Measurements from ENCODE around the gene MEF2B.
"Not testable (repeated sequence)": the region's sequence is repeated elsewhere in the genome, so short reads cannot be mapped to it uniquely, and the experiment has no call there.

MEF2B gene

GRCh38 chr19:19107654-19108053, 62.4 kb downstream of the MEF2B start:
- no peak overlapping the region for H2AFZ ChIP-seq (ENCODE audit: insufficient read depth, low read length, poor library complexity)
- no peak overlapping the region for H3K4me2 ChIP-seq (ENCODE audit: low read length)

DNA sequence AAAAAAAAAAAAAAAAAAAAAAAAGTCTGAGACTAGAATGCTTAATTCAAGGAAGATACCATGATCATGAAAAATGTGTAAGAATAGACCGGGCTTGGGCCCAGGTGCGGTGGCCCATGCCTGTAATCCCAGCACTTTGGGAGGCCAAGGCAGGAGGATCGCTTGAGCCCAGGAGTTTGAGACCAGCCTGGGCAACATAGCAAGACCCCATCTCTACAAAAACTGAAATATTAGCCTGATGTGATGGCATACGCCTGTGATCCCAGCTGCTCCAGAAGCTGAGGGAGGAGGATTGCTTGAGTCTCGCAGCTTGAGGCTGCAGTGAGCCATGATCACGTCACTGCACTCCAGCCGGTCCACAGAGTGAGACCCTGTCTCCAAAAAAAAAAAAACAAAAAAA, 63.1 kb downstream of the MEF2B start:
- H3K36me3 ChIP-seq (ENCODE audit: control insufficient read depth in 1 of 2, insufficient read depth in 2 of 2, low read length in 2 of 2); H3K9ac ChIP-seq (ENCODE audit: low read length); H3K23ac ChIP-seq (ENCODE audit: low read length); H3K4ac ChIP-seq (ENCODE audit: low read depth, low read length); H3K9me3 ChIP-seq (ENCODE audit: insufficient read depth, low read depth, low read length); H3K79me2 ChIP-seq (ENCODE audit: control insufficient read depth, insufficient read depth, low read length, poor library complexity); H2BK120ac ChIP-seq (ENCODE audit: insufficient read depth, low read length, poor library complexity); H4K12ac ChIP-seq (ENCODE audit: low read depth, low read length); DNase-seq; H2BK5ac ChIP-seq (ENCODE audit: low read depth, low read length, poor library complexity); H3K14ac ChIP-seq (ENCODE audit: low read length); H3K4me3 ChIP-seq (ENCODE audit: low read depth, low read length); H4K91ac ChIP-seq (ENCODE audit: low read depth, low read length); H4K8ac ChIP-seq (ENCODE audit: low read depth, low read length); H3K27ac ChIP-seq (ENCODE audit: low read depth, low read length); H3K79me1 ChIP-seq (ENCODE audit: low read length); H2BK12ac ChIP-seq (ENCODE audit: low read length); H3K18ac ChIP-seq (ENCODE audit: low read length); H3K4me2 ChIP-seq (ENCODE audit: low read length); H2AK5ac ChIP-seq (ENCODE audit: low read length); H2AFZ ChIP-seq (ENCODE audit: insufficient read depth, low read length, poor library complexity); H3K27me3 ChIP-seq (ENCODE audit: insufficient read depth, low read length): not testable (repeated sequence)
- WGBS (ENCODE audit: extremely low coverage, insufficient coverage, insufficient read length), result no CpG with 5 or more reads among the region's 7 CpGs
- H3K4me1 ChIP-seq (ENCODE audit: control insufficient read depth in 1 of 2, insufficient read depth in 2 of 2, low read length in 2 of 2), result peaks cover 3 to 14% of the 10 kb centered on the region in 2 experiments

More at GRCh38 chr19:19107654-19108053, 62.4 kb downstream of the MEF2B start:
- no peak overlapping the region for H3K18ac ChIP-seq (ENCODE audit: low read length)
- no peak overlapping the region for H3K14ac ChIP-seq (ENCODE audit: low read length)
- peaks cover 2% of the 10 kb centered on the region for H3K79me2 ChIP-seq (ENCODE audit: control insufficient read depth, insufficient read depth, low read length, poor library complexity)
- no peaks in the 10 kb centered on the region for H3K27me3 ChIP-seq (ENCODE audit: insufficient read depth, low read length)
- no peak overlapping the region for H3K27ac ChIP-seq (ENCODE audit: low read depth, low read length)
- H4K8ac ChIP-seq (ENCODE audit: low read depth, low read length), result no peak overlapping the region
- H2BK120ac ChIP-seq (ENCODE audit: insufficient read depth, low read length, poor library complexity), result no peak overlapping the region
- WGBS (ENCODE audit: extremely low coverage, insufficient coverage, insufficient read length), result no CpG with 5 or more reads among the region's 11 CpGs
- no peak overlapping the region for H3K9ac ChIP-seq (ENCODE audit: low read length)
- no peak overlapping the region for H3K4me3 ChIP-seq (ENCODE audit: low read depth, low read length)
- DNase-seq, result no peak
- peaks cover 3 to 14% of the 10 kb centered on the region in 2 experiments for H3K4me1 ChIP-seq (ENCODE audit: control insufficient read depth in 1 of 2, insufficient read depth in 2 of 2, low read length in 2 of 2)
- peaks cover 2% of the 10 kb centered on the region for H3K79me1 ChIP-seq (ENCODE audit: low read length)
- no peaks in the 10 kb centered on the region for H3K36me3 ChIP-seq (ENCODE audit: control insufficient read depth in 1 of 2, insufficient read depth in 2 of 2, low read length in 2 of 2)
- no peak overlapping the region for H4K91ac ChIP-seq (ENCODE audit: low read depth, low read length)
- H2BK5ac ChIP-seq (ENCODE audit: low read depth, low read length, poor library complexity), result no peak overlapping the region
- no peak overlapping the region for H3K23ac ChIP-seq (ENCODE audit: low read length)
- H4K12ac ChIP-seq (ENCODE audit: low read depth, low read length), result no peak overlapping the region
- no peak overlapping the region for H3K4ac ChIP-seq (ENCODE audit: low read depth, low read length)
- no peak overlapping the region for H2BK12ac ChIP-seq (ENCODE audit: low read length)
- H3K9me3 ChIP-seq (ENCODE audit: insufficient read depth, low read depth, low read length), result peaks cover 2% of the 10 kb centered on the region
- no peak overlapping the region for H2AK5ac ChIP-seq (ENCODE audit: low read length)

GRCh38 chr19:19106056-19106551, 64.0 kb downstream of the MEF2B start:
- no peak overlapping the region for H3K4ac ChIP-seq (ENCODE audit: low read depth, low read length)
- H3K23ac ChIP-seq (ENCODE audit: low read length), result no peak overlapping the region
- peak overlapping the region; percentile 32 for H2AFZ ChIP-seq (ENCODE audit: insufficient read depth, low read length, poor library complexity)
- H4K91ac ChIP-seq (ENCODE audit: low read depth, low read length), result no peak overlapping the region
- peak overlapping the region; percentile 69 for H4K8ac ChIP-seq (ENCODE audit: low read depth, low read length)
- H3K14ac ChIP-seq (ENCODE audit: low read length), result peak overlapping the region; percentile 18
- no peaks in the 10 kb centered on the region for H3K27me3 ChIP-seq (ENCODE audit: insufficient read depth, low read length)
- peaks cover 2% of the 10 kb centered on the region for H3K79me1 ChIP-seq (ENCODE audit: low read length)
- peaks cover 2% of the 10 kb centered on the region for H3K79me2 ChIP-seq (ENCODE audit: control insufficient read depth, insufficient read depth, low read length, poor library complexity)
- H3K4me1 ChIP-seq (ENCODE audit: control insufficient read depth in 1 of 2, insufficient read depth in 2 of 2, low read length in 2 of 2), result peaks cover 3 to 14% of the 10 kb centered on the region in 2 experiments
- no peak overlapping the region for H2AK5ac ChIP-seq (ENCODE audit: low read length)
- peak overlapping the region; percentile 18 for H3K4me3 ChIP-seq (ENCODE audit: low read depth, low read length)
- peaks cover 2% of the 10 kb centered on the region for H3K9me3 ChIP-seq (ENCODE audit: insufficient read depth, low read depth, low read length)
- peak overlapping the region; percentile 11 for H2BK120ac ChIP-seq (ENCODE audit: insufficient read depth, low read length, poor library complexity)
- no peak overlapping the region for H2BK12ac ChIP-seq (ENCODE audit: low read length)
- no peak overlapping the region for H3K9ac ChIP-seq (ENCODE audit: low read length)
- WGBS (ENCODE audit: extremely low coverage, insufficient coverage, insufficient read length), result no CpG with 5 or more reads among the region's 25 CpGs
- no peak overlapping the region for H3K18ac ChIP-seq (ENCODE audit: low read length)
- DNase-seq, result peak; percentile 75 to 77
- no peaks in the 10 kb centered on the region for H3K36me3 ChIP-seq (ENCODE audit: control insufficient read depth in 1 of 2, insufficient read depth in 2 of 2, low read length in 2 of 2)
- H3K27ac ChIP-seq (ENCODE audit: low read depth, low read length), result no peak overlapping the region
- H4K12ac ChIP-seq (ENCODE audit: low read depth, low read length), result peak overlapping the region; percentile 19
- peak overlapping the region; percentile 70 for H3K4me2 ChIP-seq (ENCODE audit: low read length)
- H2BK5ac ChIP-seq (ENCODE audit: low read depth, low read length, poor library complexity), result no peak overlapping the region

DNA sequence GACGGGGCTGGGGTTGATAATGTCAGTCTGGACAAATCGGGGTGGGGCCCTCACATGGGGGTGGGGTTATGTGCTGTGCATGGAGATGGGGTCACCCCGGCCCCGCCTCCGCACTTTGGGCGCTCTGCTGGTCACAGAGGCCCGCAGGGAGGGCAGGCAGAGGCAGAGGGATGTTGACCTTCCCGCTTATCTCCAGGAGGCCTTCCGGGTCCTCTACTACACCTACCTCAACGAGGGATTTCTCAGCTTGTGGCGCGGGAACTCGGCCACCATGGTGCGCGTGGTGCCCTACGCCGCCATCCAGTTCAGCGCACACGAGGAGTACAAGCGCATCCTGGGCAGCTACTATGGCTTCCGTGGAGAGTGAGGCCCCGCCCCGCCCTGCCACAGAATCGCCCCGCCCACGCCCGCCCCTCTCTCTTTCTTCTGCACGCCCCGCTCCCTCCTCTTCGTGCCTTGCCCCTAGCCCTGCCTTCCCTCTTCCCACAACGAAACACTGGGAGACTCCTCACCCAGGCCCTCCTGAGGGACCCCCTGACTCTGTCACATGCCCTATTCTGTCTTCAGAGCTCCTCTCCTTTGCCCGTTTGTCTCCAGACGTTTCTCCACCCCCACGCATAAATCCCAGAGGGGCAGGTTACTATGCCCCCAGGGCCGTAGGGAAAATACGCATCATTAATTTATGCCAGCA, 64.6 kb downstream of the MEF2B start:
- H2AK5ac ChIP-seq (ENCODE audit: low read length), result no peak overlapping the region
- H3K27me3 ChIP-seq (ENCODE audit: insufficient read depth, low read length), result no peaks in the 10 kb centered on the region
- H2BK120ac ChIP-seq (ENCODE audit: insufficient read depth, low read length, poor library complexity), result peak overlapping the region; percentile 11
- peaks cover 2% of the 10 kb centered on the region for H3K9me3 ChIP-seq (ENCODE audit: insufficient read depth, low read depth, low read length)
- H4K12ac ChIP-seq (ENCODE audit: low read depth, low read length), result peak overlapping the region; percentile 76
- no peak overlapping the region for H3K23ac ChIP-seq (ENCODE audit: low read length)
- peaks cover 2% of the 10 kb centered on the region for H3K79me2 ChIP-seq (ENCODE audit: control insufficient read depth, insufficient read depth, low read length, poor library complexity)
- peaks cover 2% of the 10 kb centered on the region for H3K79me1 ChIP-seq (ENCODE audit: low read length)
- H3K18ac ChIP-seq (ENCODE audit: low read length), result peak overlapping the region; percentile 74
- no peaks in the 10 kb centered on the region for H3K36me3 ChIP-seq (ENCODE audit: control insufficient read depth in 1 of 2, insufficient read depth in 2 of 2, low read length in 2 of 2)
- no peak overlapping the region for H3K9ac ChIP-seq (ENCODE audit: low read length)
- H3K4me3 ChIP-seq (ENCODE audit: low read depth, low read length), result peak overlapping the region; percentile 57
- peak overlapping the region; percentile 80 for H2AFZ ChIP-seq (ENCODE audit: insufficient read depth, low read length, poor library complexity)
- peak overlapping the region; percentile 37 for H2BK12ac ChIP-seq (ENCODE audit: low read length)
- peak overlapping the region; percentile 39 for H3K4ac ChIP-seq (ENCODE audit: low read depth, low read length)
- peak overlapping the region; percentile 68 for H3K14ac ChIP-seq (ENCODE audit: low read length)
- H3K4me1 ChIP-seq (ENCODE audit: control insufficient read depth in 1 of 2, insufficient read depth in 2 of 2, low read length in 2 of 2), result peaks cover 3 to 14% of the 10 kb centered on the region in 2 experiments
- H3K27ac ChIP-seq (ENCODE audit: low read depth, low read length), result no peak overlapping the region
- DNase-seq, result peak; percentile 57 to 67
- H3K4me2 ChIP-seq (ENCODE audit: low read length), result peak overlapping the region; percentile 70
- WGBS (ENCODE audit: extremely low coverage, insufficient coverage, insufficient read length), result no CpG with 5 or more reads among the region's 36 CpGs
- H2BK5ac ChIP-seq (ENCODE audit: low read depth, low read length, poor library complexity), result no peak overlapping the region
- peak overlapping the region; percentile 97 for H4K8ac ChIP-seq (ENCODE audit: low read depth, low read length)
- H4K91ac ChIP-seq (ENCODE audit: low read depth, low read length), result peak overlapping the region; percentile 55

All from trophoblast cell (in vitro differentiated cells and primary cell).